Chondrocyte (in vitro differentiated cells): Measurements from ENCODE around the gene CDK16. TPM values are rescaled to one million over a fixed set of nuclear protein-coding genes. Genes with fewer than 3 reads are reported as not detected.

Source experiments
- DNase-seq: peaks from one replicate; pipeline ENCODE4 v3.0.0; 2021; ENCODE audit warnings: mixed read lengths, low spot score
- H3K27ac Mint-ChIP-seq: one replicate; pipeline ENCODE4 v1.8.0; 2021; ENCODE audit warnings: mild to moderate bottlenecking, moderate library complexity, mixed read lengths; ENCODE audit not compliant: unreplicated experiment
- H3K27me3 Mint-ChIP-seq: 2 replicates; pipeline ENCODE4 v1.8.0; 2021; ENCODE audit warnings: low read depth, mixed read lengths
- H3K36me3 Mint-ChIP-seq: 2 replicates; pipeline ENCODE4 v1.8.0; 2021; ENCODE audit warnings: low read depth, mixed read lengths
- H3K4me1 Mint-ChIP-seq: 2 replicates; pipeline ENCODE4 v1.8.0; 2021; ENCODE audit warnings: low read depth, mild to moderate bottlenecking, mixed read lengths
- H3K4me3 Mint-ChIP-seq: one replicate; pipeline ENCODE4 v1.8.0; 2021; ENCODE audit warnings: mild to moderate bottlenecking, moderate library complexity, mixed read lengths; ENCODE audit not compliant: unreplicated experiment
- H3K9me3 Mint-ChIP-seq: 2 replicates; pipeline ENCODE4 v1.8.0; 2021; ENCODE audit warnings: low read depth, mixed read lengths
- total RNA-seq: library from RNA; stranded (reverse); gene quantifications from 3 replicates; pipeline ENCODE4 v1.2.1, GENCODE V29; 2021
- TF ChIP-seq, protein P1 (sequence below): fragments of 200-600 bp; sonication (generic); IDR thresholded peaks from 2 replicates; pipeline ENCODE4 v1.5.0; 2021; ENCODE audit warnings: antibody characterized with exemption, mild to moderate bottlenecking, moderate library complexity

CDK16 gene
- total RNA-seq, 1 donor from 2014 or later = 172 TPM

GRCh38 chrX:47175588-47175980 is 42.9 kb upstream of the CDK16 start:
- Mint-ChIP-seq H3K36me3 (peaks cover 12% of the 10 kb centered on the region), H3K4me1 (peaks cover 3% of the 10 kb centered on the region), H3K27me3 (no peaks in the 10 kb centered on the region), H3K4me3 (no peak overlapping the region), H3K9me3 (no peaks in the 10 kb centered on the region), H3K27ac (no peak overlapping the region)
- DNase-seq = peak; percentile 68
- TF ChIP-seq, protein P1, sequence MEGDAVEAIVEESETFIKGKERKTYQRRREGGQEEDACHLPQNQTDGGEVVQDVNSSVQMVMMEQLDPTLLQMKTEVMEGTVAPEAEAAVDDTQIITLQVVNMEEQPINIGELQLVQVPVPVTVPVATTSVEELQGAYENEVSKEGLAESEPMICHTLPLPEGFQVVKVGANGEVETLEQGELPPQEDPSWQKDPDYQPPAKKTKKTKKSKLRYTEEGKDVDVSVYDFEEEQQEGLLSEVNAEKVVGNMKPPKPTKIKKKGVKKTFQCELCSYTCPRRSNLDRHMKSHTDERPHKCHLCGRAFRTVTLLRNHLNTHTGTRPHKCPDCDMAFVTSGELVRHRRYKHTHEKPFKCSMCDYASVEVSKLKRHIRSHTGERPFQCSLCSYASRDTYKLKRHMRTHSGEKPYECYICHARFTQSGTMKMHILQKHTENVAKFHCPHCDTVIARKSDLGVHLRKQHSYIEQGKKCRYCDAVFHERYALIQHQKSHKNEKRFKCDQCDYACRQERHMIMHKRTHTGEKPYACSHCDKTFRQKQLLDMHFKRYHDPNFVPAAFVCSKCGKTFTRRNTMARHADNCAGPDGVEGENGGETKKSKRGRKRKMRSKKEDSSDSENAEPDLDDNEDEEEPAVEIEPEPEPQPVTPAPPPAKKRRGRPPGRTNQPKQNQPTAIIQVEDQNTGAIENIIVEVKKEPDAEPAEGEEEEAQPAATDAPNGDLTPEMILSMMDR = no peak

GRCh38 chrX:47176101-47176740 is 42.3 kb upstream of the CDK16 start:
- peaks cover 3% of the 10 kb centered on the region for H3K4me1 Mint-ChIP-seq

GRCh38 chrX:47177079-47177478 is 41.4 kb upstream of the CDK16 start:
- peaks cover 12% of the 10 kb centered on the region for H3K36me3 Mint-ChIP-seq
- no peaks in the 10 kb centered on the region for H3K9me3 Mint-ChIP-seq
- peak; percentile 30 for DNase-seq

More at GRCh38 chrX:47176101-47176740, 42.3 kb upstream of the CDK16 start:
- peak; percentile 53 for DNase-seq
- Mint-ChIP-seq H3K27ac (no peak overlapping the region), H3K4me3 (no peak overlapping the region), H3K9me3 (no peaks in the 10 kb centered on the region), H3K27me3 (no peaks in the 10 kb centered on the region), H3K36me3 (peaks cover 12% of the 10 kb centered on the region)
- TF ChIP-seq, protein P1 = no peak

GRCh38 chrX:47178337-47178736 is 40.1 kb upstream of the CDK16 start:
- DNase-seq = peak; percentile 44
- Mint-ChIP-seq H3K27ac (no peak overlapping the region), H3K9me3 (no peaks in the 10 kb centered on the region), H3K4me3 (no peak overlapping the region), H3K36me3 (peaks cover 10% of the 10 kb centered on the region), H3K4me1 (peaks cover 3% of the 10 kb centered on the region), H3K27me3 (no peaks in the 10 kb centered on the region)
- TF ChIP-seq, protein P1 = no peak

More at GRCh38 chrX:47177079-47177478, 41.4 kb upstream of the CDK16 start:
- H3K27me3 Mint-ChIP-seq = no peaks in the 10 kb centered on the region
- H3K4me3 Mint-ChIP-seq = no peak overlapping the region
- no peak overlapping the region for H3K27ac Mint-ChIP-seq
- TF ChIP-seq, protein P1 = no peak
- peaks cover 3% of the 10 kb centered on the region for H3K4me1 Mint-ChIP-seq

DNA sequence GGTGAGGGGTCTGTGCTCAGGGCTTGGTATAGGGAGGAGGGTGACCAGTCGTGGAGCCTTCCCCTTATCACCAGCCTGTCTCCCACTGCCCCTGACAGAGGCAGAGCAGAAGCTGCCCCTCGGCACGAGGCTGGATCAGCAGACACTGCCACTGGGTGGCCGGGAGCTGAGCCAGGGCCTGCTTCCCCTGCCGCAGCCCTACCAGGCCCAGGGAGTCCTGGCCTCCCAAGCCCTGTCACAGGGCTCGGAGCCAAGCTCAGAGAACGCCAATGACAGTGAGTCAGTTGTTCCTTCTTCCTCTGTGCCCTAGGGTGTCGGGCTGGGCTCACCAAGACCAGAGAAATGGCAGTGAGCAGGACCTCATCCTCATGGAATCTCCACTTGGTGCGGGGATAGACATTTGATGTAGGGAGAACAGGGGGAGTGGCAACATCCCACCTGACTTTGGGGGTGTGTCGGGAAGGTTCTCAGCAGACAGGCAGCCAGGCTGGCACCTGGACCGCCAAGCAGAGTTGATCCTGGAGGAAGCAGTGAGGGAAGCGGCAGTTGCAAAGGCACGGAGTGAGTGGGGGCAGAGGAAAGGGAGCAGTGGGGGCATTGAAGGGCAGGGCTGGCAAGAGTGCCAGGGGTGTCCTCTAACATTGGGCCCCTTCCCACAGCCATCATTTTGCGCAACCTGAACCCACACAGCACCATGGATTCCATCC is 39.1 kb upstream of the CDK16 start:
- TF ChIP-seq, protein P1 = no peak
- H3K27ac Mint-ChIP-seq = no peak overlapping the region
- H3K27me3 Mint-ChIP-seq = no peaks in the 10 kb centered on the region
- H3K9me3 Mint-ChIP-seq = no peaks in the 10 kb centered on the region
- H3K4me1 Mint-ChIP-seq = peaks cover 3% of the 10 kb centered on the region
- H3K4me3 Mint-ChIP-seq = no peak overlapping the region
- peaks cover 10% of the 10 kb centered on the region for H3K36me3 Mint-ChIP-seq
- peak; percentile 78 for DNase-seq
